ENCODE data around the gene PMPCA.

DNA sequence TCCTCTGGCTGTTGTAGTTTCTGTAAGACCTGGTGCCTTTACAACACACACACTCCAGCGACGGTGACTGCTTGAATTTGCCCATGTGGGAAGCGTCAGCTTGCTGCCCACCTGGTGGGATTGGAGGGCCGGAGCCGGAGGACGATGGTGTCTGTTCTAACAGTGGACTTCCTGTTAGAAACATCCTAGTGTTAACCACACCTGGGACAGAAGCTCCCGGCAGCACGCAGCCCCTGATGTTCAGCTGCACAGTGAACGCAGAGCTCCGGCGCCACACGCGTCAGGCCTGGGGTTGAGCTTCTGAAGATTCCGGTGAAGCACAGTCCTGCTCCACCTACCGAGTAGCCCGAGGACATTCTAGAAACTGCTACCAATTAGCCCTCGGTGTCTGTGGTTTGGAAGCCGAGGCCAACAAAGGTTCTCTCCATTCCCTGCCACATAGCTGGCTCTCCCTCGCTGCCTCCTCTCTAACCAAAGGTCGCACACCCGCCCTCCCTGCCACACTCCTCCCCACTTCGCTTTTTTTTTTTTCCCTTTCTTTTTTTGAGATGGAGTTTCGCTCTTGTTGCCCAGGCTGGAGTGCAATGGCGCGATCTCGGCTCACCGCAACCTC, 14.4 kb downstream of the PMPCA start:
- TF ChIP-seq, protein P1, sequence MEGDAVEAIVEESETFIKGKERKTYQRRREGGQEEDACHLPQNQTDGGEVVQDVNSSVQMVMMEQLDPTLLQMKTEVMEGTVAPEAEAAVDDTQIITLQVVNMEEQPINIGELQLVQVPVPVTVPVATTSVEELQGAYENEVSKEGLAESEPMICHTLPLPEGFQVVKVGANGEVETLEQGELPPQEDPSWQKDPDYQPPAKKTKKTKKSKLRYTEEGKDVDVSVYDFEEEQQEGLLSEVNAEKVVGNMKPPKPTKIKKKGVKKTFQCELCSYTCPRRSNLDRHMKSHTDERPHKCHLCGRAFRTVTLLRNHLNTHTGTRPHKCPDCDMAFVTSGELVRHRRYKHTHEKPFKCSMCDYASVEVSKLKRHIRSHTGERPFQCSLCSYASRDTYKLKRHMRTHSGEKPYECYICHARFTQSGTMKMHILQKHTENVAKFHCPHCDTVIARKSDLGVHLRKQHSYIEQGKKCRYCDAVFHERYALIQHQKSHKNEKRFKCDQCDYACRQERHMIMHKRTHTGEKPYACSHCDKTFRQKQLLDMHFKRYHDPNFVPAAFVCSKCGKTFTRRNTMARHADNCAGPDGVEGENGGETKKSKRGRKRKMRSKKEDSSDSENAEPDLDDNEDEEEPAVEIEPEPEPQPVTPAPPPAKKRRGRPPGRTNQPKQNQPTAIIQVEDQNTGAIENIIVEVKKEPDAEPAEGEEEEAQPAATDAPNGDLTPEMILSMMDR (IDR thresholded peaks at IDR 0.05): no peak
- TF ChIP-seq EP300 (IDR thresholded peaks at IDR 0.05; ENCODE audit: borderline replicate concordance in 1 of 2, low read depth in 1 of 2, low read length in 1 of 2): no peak
- TF ChIP-seq POLR2AphosphoS5 (IDR thresholded peaks at IDR 0.05; ENCODE audit: low read depth, low read length): no peak
- TF ChIP-seq, protein P2, sequence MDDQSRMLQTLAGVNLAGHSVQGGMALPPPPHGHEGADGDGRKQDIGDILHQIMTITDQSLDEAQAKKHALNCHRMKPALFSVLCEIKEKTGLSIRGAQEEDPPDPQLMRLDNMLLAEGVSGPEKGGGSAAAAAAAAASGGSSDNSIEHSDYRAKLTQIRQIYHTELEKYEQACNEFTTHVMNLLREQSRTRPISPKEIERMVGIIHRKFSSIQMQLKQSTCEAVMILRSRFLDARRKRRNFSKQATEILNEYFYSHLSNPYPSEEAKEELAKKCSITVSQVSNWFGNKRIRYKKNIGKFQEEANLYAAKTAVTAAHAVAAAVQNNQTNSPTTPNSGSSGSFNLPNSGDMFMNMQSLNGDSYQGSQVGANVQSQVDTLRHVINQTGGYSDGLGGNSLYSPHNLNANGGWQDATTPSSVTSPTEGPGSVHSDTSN (IDR thresholded peaks at IDR 0.05): no peak
- no peak for TF ChIP-seq RAD21 (IDR thresholded peaks at IDR 0.05; ENCODE audit: low read length)
- TF ChIP-seq, protein P3, sequence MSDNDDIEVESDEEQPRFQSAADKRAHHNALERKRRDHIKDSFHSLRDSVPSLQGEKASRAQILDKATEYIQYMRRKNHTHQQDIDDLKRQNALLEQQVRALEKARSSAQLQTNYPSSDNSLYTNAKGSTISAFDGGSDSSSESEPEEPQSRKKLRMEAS (IDR thresholded peaks at IDR 0.05; ENCODE audit: low read depth): no peak
- TF ChIP-seq JUND (IDR thresholded peaks at IDR 0.05): no peak
- no peak for TF ChIP-seq FOXM1 (IDR thresholded peaks at IDR 0.05; ENCODE audit: low read depth)
- no peak for TF ChIP-seq EZH2phosphoT487 (IDR thresholded peaks at IDR 0.05; ENCODE audit: borderline replicate concordance, low read depth)

Data from SK-N-SH (cell line).